H1 (cell line): ENCODE measurements around the gene AP2A2. TPM values are rescaled to one million over a fixed set of nuclear protein-coding genes. Genes with fewer than 3 reads are reported as not detected.

Experiments used
- BRCA1 ChIP-seq: IDR thresholded peaks from 2 replicates; pipeline ENCODE4 v1.6.1; 2012; ENCODE audit warnings: low read depth, low read length, improper control_type of control experiment
- EGR1 ChIP-seq: IDR thresholded peaks from 2 replicates; pipeline ENCODE4 v1.6.1; 2011; ENCODE audit warnings: low read depth, low read length, borderline replicate concordance
- KDM1A ChIP-seq: fragments of 200-600, 300-600 bp; sonication (generic); IDR thresholded peaks from 2 replicates; pipeline ENCODE4 v1.7.1; 2016; ENCODE audit warnings: mild to moderate bottlenecking, low read length, borderline replicate concordance
- polyA plus RNA-seq, 7 experiments: library from polyadenylated mRNA; depleted of rRNA in 3 of 7; stranded (reverse) in 5 of 7; unstranded in 2 of 7; fragments of >200 nt in 5 of 7; fragments of 200-250 nt in 2 of 7; gene quantifications; 1 replicate in 5 of 7; 2 replicates in 1 of 7; 4 replicates in 1 of 7; pipeline versions ENCODE4 v1.2.1 to v1.2.3, GENCODE V29; 2011 to 2013; ENCODE audit warnings: missing spikeins in 2 of 7, mixed read lengths in 2 of 7
- total RNA-seq: library from RNA; stranded (reverse); fragmentation: NEBNext Ultra II Directional; extraction: Animal tissue kit (Norgen Biotek cat#: 25700); gene quantifications from 2 replicates; pipeline ENCODE4 v1.2.1, GENCODE V29; 2021

The AP2A2 gene
- total and polyA plus RNA-seq, 2 of the 8 experiments (the other 6 are each of a cell fraction or from before 2014, with no cell fraction given): 50.0 to 65.0 TPM

- no peak for TF ChIP-seq KDM1A
- TF ChIP-seq EGR1: no peak
- TF ChIP-seq BRCA1: no peak
These were observed 59.7 kb downstream of the AP2A2 start (continued) for GRCh38 chr11:985406-985805.
